MCF 10A (cell line): ENCODE data around the gene ZNF222. TPM values are rescaled to one million over a fixed set of nuclear protein-coding genes. Genes with fewer than 3 reads are reported as not detected.

Experiments
- BruUV-seq: library from RNA; stranded (reverse); fragments of 400-500 nt; replicated peaks from 2 replicates; lab custom pipeline; 2021; lab: Mats Ljungman, UMichigan
- CTCF ChIA-PET: fragments of 300-600 bp; sonication (Branson Sonifier 250); formaldehyde crosslinking; extraction: SDS; loops from one replicate; lab custom pipeline; 2021; ENCODE audit warnings: antibody characterized with exemption, inconsistent platforms; lab: Yijun Ruan, JAX
- POLR2A ChIA-PET: fragments of 300-600, 350-650 bp; sonication (Branson Sonifier 250); formaldehyde crosslinking; extraction: SDS; loops from one replicate; lab custom pipeline; 2020; ENCODE audit warnings: antibody characterized with exemption, inconsistent platforms; lab: Yijun Ruan, JAX
- DNase-seq: peaks from one replicate; pipeline ENCODE4 v3.0.0-alpha.2; 2018; ENCODE audit not compliant: unreplicated experiment
- H3K27ac Mint-ChIP-seq: one replicate; pipeline ENCODE4 v1.8.0; 2022; ENCODE audit warnings: mild to moderate bottlenecking, low read depth, mixed read lengths; ENCODE audit not compliant: unreplicated experiment
- H3K27me3 Mint-ChIP-seq: one replicate; pipeline ENCODE4 v1.8.0; 2022; ENCODE audit warnings: mixed read lengths; ENCODE audit not compliant: insufficient read depth, unreplicated experiment
- H3K36me3 Mint-ChIP-seq: one replicate; pipeline ENCODE4 v1.8.0; 2022; ENCODE audit warnings: mild to moderate bottlenecking, moderate library complexity, mixed read lengths; ENCODE audit not compliant: insufficient read depth, unreplicated experiment
- H3K4me1 Mint-ChIP-seq: one replicate; pipeline ENCODE4 v1.8.0; 2022; ENCODE audit warnings: mixed read lengths; ENCODE audit not compliant: insufficient read depth, unreplicated experiment
- H3K4me3 Mint-ChIP-seq: one replicate; pipeline ENCODE4 v1.8.0; 2022; ENCODE audit warnings: mild to moderate bottlenecking, moderate library complexity, mixed read lengths; ENCODE audit not compliant: unreplicated experiment
- H3K9me3 Mint-ChIP-seq: one replicate; pipeline ENCODE4 v1.8.0; 2022; ENCODE audit warnings: mixed read lengths; ENCODE audit not compliant: unreplicated experiment
- CTCF ChIP-seq: fragments of 200-600 bp; IDR thresholded peaks from one replicate; pipeline ENCODE4 v1.8.0; 2022; ENCODE audit warnings: antibody characterized with exemption, mild to moderate bottlenecking; ENCODE audit not compliant: unreplicated experiment
- intact Hi-C: fragments of 100-400 bp; cut with micrococcal nuclease; formaldehyde crosslinking; loops from 2 replicates; pipeline ENCODE4 v1.14.1; 2022
- total RNA-seq: library from RNA; stranded (reverse); gene quantifications from 2 replicates; pipeline ENCODE4 v1.2.3, GENCODE V29; 2022

ZNF222 gene
- total RNA-seq, 1 experiment from 2014 or later = 3.3 TPM

DNA sequence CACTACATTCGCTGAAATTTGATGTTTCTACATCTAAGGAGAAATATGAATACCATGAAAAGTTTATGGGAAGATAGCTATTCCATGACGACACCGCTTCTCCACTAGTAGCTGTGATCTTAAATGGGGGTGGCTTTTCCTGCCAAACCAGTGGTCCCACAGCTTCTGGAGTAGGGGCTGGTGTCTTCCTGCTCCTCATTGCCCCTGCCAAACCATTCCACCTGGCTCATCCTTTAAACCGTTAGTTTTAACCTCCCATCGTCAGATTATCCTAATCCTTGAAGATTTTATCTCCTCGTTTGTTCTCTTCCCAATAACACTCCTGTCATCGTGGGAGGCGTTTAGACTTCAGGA, 23.0 kb upstream of the ZNF222 start:
- Mint-ChIP-seq H3K36me3 (peaks cover 8% of the 10 kb centered on the region), H3K4me1 (peaks cover 14% of the 10 kb centered on the region), H3K4me3 (peak overlapping the region; percentile 84), H3K9me3 (peaks cover 15% of the 10 kb centered on the region), H3K27ac (peak overlapping the region; percentile 90), H3K27me3 (no peaks in the 10 kb centered on the region)
- CTCF ChIA-PET = interaction anchor here (1.3 kb wide), 1 partner anchor 18 kb away, joined by 3 read pairs; no protein-coding TSS in a partner anchor
- POLR2A ChIA-PET = interaction anchor here (0.6 to 4.0 kb wide), 14 partner anchors 18 to 328 kb away, joined by 3 to 20 read pairs (median 4); partner anchors contain the start of genes ZNF155, ZNF221, ZNF222 and ZNF223
- DNase-seq = no peak
- BruUV-seq = TSS peak; percentile 83
- no peak for TF ChIP-seq CTCF
- intact Hi-C loops = loop anchor here (1.0 to 5.0 kb wide), 5 partner anchors 51 to 211 kb away; partner anchors contain the start of genes ZNF221, ZNF224, ZNF225 and ZNF227

DNA sequence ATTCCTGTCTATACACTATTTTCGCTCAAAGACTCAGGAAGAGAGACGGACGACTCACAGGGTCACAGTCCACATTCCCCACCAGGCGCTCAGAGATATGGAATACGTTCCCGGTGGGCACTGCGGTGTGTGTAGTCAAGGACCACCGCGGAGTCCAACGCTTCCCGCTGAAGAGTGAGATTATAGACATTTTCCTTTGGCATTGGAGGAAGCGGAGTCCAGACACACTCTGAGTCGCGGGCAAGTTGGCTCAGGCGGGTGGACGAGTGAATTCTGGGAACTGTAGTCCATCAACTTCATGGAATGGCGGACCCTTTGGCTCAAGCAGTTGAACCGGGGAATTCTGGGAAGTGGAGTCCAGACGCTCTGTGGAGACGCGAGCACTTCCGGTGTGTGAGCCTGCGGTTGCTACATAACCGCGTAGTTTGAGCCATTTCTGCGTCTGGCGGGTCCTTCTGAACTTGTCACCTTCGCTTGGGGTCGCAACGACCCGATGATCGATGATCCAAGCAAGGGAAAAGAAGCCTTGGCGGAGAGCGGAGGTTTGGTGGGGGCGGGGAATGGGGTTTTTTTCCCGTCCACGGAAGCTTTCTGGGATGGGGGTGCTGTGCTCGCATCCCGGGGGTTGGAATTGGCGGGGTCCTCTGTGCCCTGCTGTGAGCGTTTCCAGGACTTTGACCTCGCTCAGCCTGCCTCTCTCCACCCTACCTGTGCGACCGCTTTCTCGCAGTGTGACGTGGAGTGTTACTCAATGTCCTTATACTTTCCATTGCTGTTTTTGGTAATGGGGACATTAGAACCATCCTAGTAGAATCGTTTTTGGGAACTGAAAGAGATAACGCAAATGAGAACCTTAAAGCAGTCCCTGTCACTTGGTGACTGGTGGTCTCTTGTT, 22.4 kb upstream of the ZNF222 start, which contains the start of gene ZNF230:
TSS of gene ZNF230 (plus strand) at position 392 of the 895 bp plus-strand sequence. CDS start 4,122 bp downstream, outside the sequence.
- ChIA-PET POLR2A (interaction anchor here (0.7 to 4.0 kb wide), 21 partner anchors 19 to 498 kb away, joined by 3 to 20 read pairs (median 5); partner anchors contain the start of genes ZNF155, ZNF180, ZNF221 and ZNF222), CTCF (interaction anchor here (1.3 kb wide), 1 partner anchor 18 kb away, joined by 3 read pairs; no protein-coding TSS in a partner anchor)
- intact Hi-C loops = loop anchor here (1.0 to 5.0 kb wide), 5 partner anchors 52 to 210 kb away; partner anchors contain the start of genes ZNF221, ZNF224, ZNF225 and ZNF227
- Mint-ChIP-seq H3K27ac (peak within 1 kb of the TSS; percentile 90), H3K4me3 (peak within 1 kb of the TSS; percentile 84), H3K4me1 (peaks cover 14% of the 10 kb centered on the region), H3K36me3 (peaks cover 8% of the 10 kb centered on the region), H3K9me3 (peaks cover 19% of the 10 kb centered on the region), H3K27me3 (no peaks in the 10 kb centered on the region)
- BruUV-seq = TSS peak; percentile 70
- no peak for TF ChIP-seq CTCF
- peak; percentile 99 for DNase-seq

DNA sequence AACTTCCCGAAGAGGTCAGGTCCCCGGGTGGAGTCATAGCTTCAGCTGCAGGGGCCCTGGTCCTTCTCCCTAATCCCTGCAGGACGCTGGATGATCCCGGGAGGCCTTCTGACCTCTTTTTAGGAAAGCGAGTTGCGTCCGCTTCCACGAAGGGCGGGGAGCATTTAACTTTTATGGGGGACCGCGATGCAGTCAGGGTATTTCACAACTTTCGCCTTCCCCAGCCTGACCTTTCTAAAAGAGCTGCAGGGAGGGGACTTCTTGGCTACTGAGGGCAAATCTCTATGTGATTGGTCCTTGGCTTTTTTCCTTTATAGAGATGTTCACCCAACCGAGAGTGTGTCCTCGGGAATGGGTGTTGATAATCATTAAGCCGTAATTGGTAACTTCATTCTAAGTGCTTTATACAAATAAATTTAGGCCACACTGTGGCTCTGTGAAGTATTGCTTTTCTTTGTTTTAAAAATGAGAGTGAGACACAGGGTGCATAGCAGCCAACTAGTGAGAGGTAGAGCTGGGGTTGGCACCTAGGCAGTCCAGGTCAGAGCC, 21.6 kb upstream of the ZNF222 start:
- intact Hi-C loops = loop anchor here (2.0 to 5.0 kb wide), 3 partner anchors 69 to 209 kb away; partner anchors contain the start of genes ZNF224, ZNF227 and ZNF284
- CTCF ChIA-PET = interaction anchor here (1.0 to 1.3 kb wide), 2 partner anchors 19 to 25 kb away, joined by 3 read pairs; no protein-coding TSS in a partner anchor
- POLR2A ChIA-PET = interaction anchor here (0.5 to 4.0 kb wide), 18 partner anchors 19 to 497 kb away, joined by 3 to 20 read pairs (median 5); partner anchors contain the start of genes ZNF155, ZNF180, ZNF221 and ZNF222
- BruUV-seq = no TSS peak
- peak overlapping the region; percentile 90 for H3K27ac Mint-ChIP-seq
- DNase-seq = peak; percentile 14
- peaks cover 14% of the 10 kb centered on the region for H3K4me1 Mint-ChIP-seq
- peaks cover 13% of the 10 kb centered on the region for H3K36me3 Mint-ChIP-seq
- peak overlapping the region; percentile 84 for H3K4me3 Mint-ChIP-seq
- H3K27me3 Mint-ChIP-seq = no peaks in the 10 kb centered on the region
- no peak for TF ChIP-seq CTCF
- peaks cover 17% of the 10 kb centered on the region for H3K9me3 Mint-ChIP-seq
